ENCODE measurements around the gene POU6F1.
"Not testable (repeated sequence)": the region's sequence is repeated elsewhere in the genome, so short reads cannot be mapped to it uniquely, and the experiment has no call there.

The POU6F1 gene

GRCh38 chr12:51227962-51228361 lies 10.1 kb upstream of the POU6F1 start:
- DNase-seq = no peak

- not testable (repeated sequence) for DNase-seq
Measured at GRCh38 chr12:51227112-51227511, 9.2 kb upstream of the POU6F1 start.

GRCh38 chr12:51225771-51226170 lies 7.9 kb upstream of the POU6F1 start:
- DNase-seq = no peak

DNA sequence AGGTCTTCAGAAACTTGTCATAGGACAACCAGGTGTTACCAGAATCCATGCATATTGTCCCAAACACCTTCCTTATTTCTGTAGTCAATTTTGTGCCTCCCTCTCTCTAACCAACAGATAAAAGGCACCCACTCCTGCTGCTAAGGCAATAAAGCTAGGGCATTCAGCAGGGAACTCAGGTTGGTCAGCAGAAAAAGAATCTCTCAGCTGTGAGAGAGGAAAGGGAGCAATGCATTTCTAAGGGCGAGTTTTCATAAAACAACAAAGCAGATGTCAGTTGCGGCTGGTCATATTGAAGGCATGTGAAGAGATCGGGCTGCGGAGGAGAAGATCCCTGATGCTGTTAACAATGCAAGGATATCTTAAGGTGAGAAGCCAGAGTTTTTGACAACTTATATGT lies 7.4 kb upstream of the POU6F1 start:
- DNase-seq = no peak

- DNase-seq = no peak
Measured at GRCh38 chr12:51224625-51225024, 6.8 kb upstream of the POU6F1 start.

- DNase-seq = no peak
Measured at GRCh38 chr12:51222461-51222860, 4.6 kb upstream of the POU6F1 start.

GRCh38 chr12:51219857-51220256 lies 2.0 kb upstream of the POU6F1 start:
- DNase-seq = not testable (repeated sequence)

DNA sequence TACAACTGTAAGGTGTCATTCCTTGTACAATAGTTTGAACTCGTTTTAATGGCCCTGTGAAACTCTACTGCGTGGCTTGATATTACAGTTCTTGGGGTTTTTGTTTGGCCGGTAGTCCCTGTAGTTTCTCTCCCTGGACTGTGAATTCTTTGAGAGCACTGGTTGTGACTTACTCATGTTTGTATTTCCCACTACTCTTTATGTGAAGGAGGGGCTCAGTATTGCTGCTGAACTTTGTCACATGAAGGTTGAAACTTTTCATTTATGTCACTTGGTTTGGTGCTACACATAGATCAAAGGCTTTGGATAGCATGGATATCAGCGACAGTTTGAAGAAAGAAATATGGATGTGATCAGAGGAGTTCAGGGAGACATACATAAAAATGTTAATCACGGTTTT lies 1.5 kb upstream of the POU6F1 start:
- DNase-seq = no peak

GRCh38 chr12:51218607-51219161 lies 822 bp upstream of the POU6F1 start:
- peak in 1 of 2 experiments; percentile 48 for DNase-seq

DNA sequence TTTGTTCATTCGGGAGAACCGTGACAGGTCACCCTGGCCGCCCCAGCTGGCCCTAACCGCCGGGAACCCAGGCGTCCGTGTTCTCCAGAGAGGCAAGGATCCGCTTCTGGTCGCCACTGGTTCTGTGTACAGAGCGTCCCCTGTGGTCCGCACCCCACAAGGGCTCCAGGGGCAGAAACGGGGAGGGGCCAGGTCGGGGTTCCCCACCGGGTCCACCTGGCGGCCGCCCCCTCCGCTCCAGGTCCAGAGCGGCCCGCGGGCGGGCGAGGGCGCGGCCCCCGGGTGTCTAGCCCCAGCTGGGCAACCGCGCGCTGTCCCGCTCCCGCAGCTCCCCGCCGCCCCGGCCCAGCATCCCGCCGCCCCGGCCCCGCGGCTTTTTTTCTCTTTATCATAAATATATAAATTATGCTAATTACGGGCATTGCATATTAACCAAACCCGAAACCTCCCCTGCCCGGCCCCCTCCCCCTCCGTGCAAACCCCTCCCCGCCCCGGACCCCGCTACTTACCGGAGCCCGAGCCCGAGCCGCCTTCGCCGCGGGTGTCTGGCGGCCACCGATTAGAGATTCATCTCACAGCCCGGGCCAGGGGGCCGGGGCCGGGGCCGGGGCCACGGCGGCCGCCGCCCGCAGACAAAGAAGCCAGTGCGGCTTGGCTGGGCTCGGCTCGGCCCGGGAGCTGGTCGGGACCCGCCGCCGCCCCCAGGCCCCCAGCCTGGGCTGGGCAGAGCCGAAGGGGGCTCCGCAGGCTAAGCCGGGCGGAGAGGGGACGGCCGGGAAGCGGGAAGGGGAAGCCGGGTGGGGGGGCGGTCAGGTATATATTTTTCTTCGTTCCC lies 512 bp downstream of the POU6F1 start:
- DNase-seq = peak; percentile 10 to 23

DNA sequence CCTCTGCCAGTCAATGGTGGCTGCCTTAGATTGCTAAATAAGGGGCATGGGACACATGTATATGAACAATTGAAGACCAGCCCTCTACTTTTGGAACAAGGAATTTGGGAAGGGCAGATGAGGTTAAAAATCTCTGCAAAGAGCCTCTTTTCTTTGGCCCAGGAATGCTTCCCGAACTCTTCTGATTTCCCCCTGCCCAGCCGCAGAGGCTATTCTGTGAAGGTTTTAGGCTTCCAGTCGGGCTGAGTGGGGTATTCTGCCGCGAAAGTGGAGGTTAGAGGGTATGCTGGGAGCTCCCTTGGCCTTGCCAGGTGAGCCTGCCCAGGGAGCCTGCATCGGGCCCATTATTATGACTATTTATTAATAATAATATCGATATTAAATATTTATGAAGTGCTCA lies 1.2 kb downstream of the POU6F1 start:
- DNase-seq = no peak

DNA sequence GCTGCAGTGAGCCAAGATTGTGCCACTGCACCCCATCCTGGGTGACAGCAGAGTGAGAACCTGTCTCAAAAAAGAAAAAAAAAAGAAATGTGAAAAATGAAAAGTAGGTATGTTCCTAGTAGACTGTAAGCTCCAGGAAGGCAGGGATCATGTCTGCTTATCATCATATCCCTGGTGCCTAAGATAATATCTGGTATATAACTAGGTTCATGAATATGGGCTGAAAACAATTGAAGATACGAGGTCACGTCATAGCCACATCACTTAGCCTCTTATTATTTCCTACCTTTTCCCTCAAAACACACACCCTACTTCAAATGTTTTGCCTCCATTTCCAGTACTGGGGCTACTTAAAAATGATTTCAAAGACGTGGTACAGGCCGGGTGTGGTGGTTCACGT lies 3.0 kb downstream of the POU6F1 start:
- no peak for DNase-seq

DNA sequence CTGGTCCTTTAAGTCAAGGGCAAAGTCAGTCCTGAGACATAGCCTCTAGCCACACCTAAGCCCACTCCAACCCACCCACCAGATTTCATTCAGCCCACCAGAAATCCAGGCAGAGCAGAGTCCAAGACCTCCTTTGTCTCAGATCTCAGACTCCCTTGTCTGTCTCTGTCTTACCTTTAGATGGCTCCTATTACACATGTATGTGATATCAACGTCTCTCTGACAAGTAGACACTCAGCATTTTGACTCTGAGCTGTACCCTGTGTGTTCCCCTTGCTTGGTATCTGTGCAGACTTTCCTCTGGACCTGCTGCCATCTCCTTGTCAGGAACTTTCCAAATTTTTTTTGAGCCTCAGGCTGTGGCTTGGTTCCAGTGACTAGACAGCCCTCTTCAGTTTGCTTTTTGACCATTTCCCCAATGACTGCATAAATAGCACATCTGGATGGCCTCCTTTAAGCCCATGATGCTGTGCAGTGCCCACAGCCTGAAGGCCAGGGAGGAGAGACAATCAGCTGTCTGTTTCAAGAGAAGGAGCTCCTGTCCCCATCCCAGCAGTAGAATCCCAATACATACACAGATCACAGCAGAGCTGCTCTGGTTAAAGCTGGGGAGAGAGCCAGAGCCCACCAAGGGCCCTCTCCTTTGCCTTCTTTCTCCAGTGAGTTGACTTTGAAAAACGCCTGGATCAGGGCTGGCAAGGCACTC lies 7.0 kb downstream of the POU6F1 start:
- DNase-seq = no peak

DNA sequence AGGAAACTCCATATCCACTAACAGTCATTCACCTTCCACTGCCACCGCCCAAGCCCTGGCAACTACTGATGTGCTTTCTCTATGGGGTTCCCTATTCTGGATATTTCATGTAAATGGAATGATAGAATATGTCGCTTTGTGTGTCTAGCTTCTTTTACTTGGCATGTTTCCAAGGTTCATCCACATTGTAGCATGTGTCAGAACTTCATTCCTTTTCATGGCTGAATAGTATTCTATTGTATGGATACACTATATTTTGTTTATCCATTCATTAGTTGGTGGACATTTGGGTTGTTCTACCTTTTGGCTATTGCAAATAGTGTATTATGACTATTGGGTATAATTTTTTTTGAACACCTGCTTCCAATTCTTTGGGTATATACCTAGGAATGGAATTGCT lies 8.6 kb downstream of the POU6F1 start:
- DNase-seq = no peak

- no peak for DNase-seq
Measured at GRCh38 chr12:51208016-51208660, 9.7 kb downstream of the POU6F1 start.

DNA sequence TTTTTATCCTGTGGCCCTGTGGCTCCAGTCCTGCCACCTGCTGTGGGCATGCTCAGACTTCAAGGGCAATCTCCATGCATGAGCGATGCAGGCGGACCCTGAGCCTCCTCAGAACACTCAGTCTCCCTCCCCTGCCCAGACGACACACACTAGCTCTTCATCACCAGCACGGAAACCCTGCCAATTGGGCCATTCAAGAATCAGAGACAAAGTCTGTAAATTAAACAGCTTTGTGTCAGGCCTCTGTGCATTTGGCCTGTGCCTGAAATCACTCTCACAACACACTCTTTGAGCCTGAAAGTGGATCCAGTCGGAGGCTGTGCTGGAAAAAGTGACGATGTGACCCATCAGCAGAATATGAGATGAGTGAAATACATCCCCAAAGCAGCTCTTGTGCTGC lies 12.5 kb downstream of the POU6F1 start:
- DNase-seq = no peak

DNA sequence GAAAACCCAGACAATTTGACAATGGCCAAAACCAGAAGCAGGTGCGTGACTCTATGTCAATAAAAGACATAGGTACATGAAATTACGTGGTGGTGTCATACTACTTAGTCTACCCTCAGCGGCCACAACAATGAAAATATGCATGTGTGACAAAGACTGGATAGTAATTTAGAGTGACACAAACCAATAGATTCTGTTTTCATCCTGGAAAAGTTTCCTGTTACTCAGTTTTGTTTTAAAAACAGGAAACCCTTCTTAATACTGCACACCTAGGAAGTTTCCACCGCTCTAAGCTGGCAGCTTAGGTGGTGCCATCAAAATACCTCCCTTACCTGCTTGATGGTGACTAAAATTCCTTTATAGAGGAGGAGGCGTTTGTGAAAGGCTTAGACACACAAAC lies 15.1 kb downstream of the POU6F1 start:
- no peak for DNase-seq

DNA sequence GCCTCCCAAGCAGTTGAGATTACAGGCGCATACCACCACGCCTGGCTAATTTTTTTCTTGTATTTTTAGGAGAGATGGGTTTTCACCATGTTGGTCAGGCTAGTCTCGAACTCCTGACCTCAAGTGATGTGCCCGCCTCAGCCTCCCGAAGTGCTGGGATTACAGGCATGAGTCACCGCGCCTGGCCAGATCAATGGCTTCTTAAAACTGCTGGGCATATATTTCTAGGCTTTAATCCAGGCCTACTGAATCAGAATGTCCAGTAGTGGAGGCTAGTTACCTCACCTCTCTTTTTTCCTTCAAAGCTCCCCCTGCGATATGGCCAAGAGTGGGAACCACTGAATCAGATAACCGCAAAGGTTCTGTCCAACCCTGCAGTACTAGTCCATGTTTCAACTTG lies 17.1 kb downstream of the POU6F1 start:
- DNase-seq = no peak

- DNase-seq = no peak
Measured at GRCh38 chr12:51200156-51200555, 17.7 kb downstream of the POU6F1 start.

DNA sequence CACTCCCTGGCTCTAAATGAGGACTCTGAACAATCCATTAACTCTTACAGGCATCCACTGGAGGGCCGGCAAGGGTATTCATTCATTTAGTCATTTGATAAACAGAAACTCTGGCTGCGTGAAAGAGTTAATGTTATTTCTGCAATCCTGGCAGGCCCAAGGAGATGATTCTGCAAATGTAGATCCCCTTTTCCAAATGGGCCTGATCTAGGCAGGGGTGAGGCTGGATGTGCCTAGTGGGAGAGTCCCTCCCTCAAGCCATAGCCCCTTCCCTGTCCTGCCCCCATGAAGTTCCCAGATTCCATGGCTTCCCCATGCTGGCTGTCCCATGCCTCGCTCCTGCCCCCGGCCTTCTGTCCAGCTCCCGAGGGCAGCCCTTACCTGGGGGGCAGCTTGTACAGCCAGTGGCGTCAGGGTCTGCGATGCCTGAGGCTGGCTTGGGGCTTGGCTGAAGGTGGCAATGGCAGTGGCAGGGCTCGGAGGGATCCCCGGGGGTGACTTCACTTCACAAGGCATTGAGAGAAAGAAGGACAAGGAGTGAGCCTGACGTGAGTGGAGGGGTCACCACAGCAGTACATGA lies 18.4 kb downstream of the POU6F1 start:
- DNase-seq = no peak

DNA sequence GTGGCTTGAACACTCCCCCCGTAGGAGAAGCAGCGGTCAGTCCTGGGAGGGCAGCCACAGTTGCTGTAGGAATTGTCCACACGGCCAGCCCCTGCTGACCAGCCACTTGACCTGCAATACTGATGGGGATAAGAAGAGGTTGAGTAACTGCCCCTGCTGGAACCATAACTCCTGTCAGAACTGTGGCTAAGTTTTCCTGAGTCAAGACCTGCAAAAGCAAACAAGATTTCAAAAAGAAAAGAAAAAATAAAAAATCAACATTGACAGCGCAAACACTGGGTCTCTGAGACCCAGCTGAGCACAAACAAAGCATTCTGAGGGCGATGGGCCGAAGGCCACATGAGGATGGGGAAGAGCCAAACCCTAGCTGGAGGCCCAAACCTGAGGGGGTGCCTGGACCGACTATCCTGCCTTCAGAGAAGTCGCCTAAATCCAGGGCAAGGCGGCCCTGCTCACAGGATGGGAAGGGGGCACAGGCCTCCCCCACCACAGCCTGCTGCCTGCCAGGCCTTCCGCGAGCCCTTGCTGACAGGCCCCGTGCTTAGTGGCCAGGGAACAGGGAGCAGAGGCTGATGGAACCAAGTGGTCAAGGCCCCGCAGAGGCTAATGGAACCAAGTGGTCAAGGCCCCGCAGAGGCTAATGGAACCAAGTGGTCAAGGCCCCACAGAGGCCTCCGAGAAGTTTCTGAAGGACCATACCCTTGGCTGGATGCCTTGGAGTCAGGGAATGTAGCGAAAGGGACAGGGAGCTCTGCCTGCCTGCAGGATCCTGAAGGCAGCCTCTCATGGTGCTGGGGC lies 19.1 kb downstream of the POU6F1 start:
- DNase-seq = no peak
